ENCODE results near the gene LILRB1.

Gene LILRB1

GRCh38 chr19:54606891-54607784, 23.1 kb upstream of the LILRB1 start:
- TF ChIP-seq CTCF (IDR thresholded peaks at IDR 0.05; ENCODE audit: insufficient read depth, low read depth, low read length, missing control alignments) = no peak
- no peak overlapping the region for H3K4me3 ChIP-seq (ENCODE audit: low read length)
- DNase-seq (ENCODE audit: low read depth) = no peak

- DNase-seq (ENCODE audit: low read depth) = no peak
- TF ChIP-seq CTCF (IDR thresholded peaks at IDR 0.05; ENCODE audit: insufficient read depth, low read depth, low read length, missing control alignments) = no peak
- no peak overlapping the region for H3K4me3 ChIP-seq (ENCODE audit: low read length)
Observed at GRCh38 chr19:54607785-54608150, 22.5 kb upstream of the LILRB1 start.

- DNase-seq (ENCODE audit: low read depth) = no peak
- no peak for TF ChIP-seq CTCF (IDR thresholded peaks at IDR 0.05; ENCODE audit: insufficient read depth, low read depth, low read length, missing control alignments)
Observed at GRCh38 chr19:54608205-54608604, 22.1 kb upstream of the LILRB1 start.

GRCh38 chr19:54608792-54609191, 21.5 kb upstream of the LILRB1 start:
- DNase-seq (ENCODE audit: low read depth) = no peak
- no peak overlapping the region for H3K4me3 ChIP-seq (ENCODE audit: low read length)
- no peak for TF ChIP-seq CTCF (IDR thresholded peaks at IDR 0.05; ENCODE audit: insufficient read depth, low read depth, low read length, missing control alignments)

More at GRCh38 chr19:54608205-54608604, 22.1 kb upstream of the LILRB1 start:
- no peak overlapping the region for H3K4me3 ChIP-seq (ENCODE audit: low read length)

GRCh38 chr19:54609356-54609791, 20.9 kb upstream of the LILRB1 start:
- TF ChIP-seq CTCF (IDR thresholded peaks at IDR 0.05; ENCODE audit: insufficient read depth, low read depth, low read length, missing control alignments) = no peak
- H3K4me3 ChIP-seq (ENCODE audit: low read length) = no peak overlapping the region
- DNase-seq (ENCODE audit: low read depth) = no peak

GRCh38 chr19:54612428-54612827, 17.9 kb upstream of the LILRB1 start:
- H3K4me3 ChIP-seq (ENCODE audit: low read length) = no peak overlapping the region
- DNase-seq (ENCODE audit: low read depth) = no peak
- no peak for TF ChIP-seq CTCF (IDR thresholded peaks at IDR 0.05; ENCODE audit: insufficient read depth, low read depth, low read length, missing control alignments)

- DNase-seq (ENCODE audit: low read depth) = no peak
- H3K4me3 ChIP-seq (ENCODE audit: low read length) = no peak overlapping the region
- TF ChIP-seq CTCF (IDR thresholded peaks at IDR 0.05; ENCODE audit: insufficient read depth, low read depth, low read length, missing control alignments) = no peak
Observed at GRCh38 chr19:54614726-54615125, 15.6 kb upstream of the LILRB1 start.

Data from epithelial cell of esophagus (primary cell).